Measurements from ENCODE around the gene SON.

DNA sequence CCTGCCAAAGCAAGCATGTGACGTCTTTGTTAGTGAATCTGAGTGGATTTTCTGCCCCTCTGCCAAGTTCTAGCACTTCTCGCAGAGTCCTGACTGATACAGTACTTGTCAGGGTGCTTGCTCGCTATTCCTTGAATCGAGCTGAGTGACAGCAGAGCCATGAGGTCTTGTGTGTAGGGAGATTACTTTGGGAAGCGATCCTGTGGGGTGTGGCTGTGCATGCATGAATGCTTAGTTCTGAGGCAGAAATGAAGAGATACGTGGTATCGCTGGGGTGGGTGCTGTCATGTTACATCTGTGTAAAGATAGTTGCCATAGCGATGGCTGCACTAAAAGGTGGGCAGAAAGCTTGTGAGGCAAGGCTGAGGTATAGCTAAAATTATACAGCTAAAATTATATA lies 32.0 kb upstream of the SON start:
- TF ChIP-seq CTCF (IDR thresholded peaks at IDR 0.05) (no peak), POLR2A (IDR thresholded peaks at IDR 0.05) (no peak)

All from right lobe of liver (tissue), 4 donors.